ENCODE results near the gene EFNA2.
A peak's percentile ranks its signal among the peaks of the same experiment; 100 is the strongest.

EFNA2 gene

GRCh38 chr19:1272423-1273262 lies 13.0 kb upstream of the EFNA2 start:
- DNase-seq = no peak

- DNase-seq = no peak
Observed at GRCh38 chr19:1273263-1274041, 12.2 kb upstream of the EFNA2 start.

- DNase-seq = no peak
Observed at GRCh38 chr19:1274081-1274851, 11.4 kb upstream of the EFNA2 start.

- no peak for DNase-seq
Observed at GRCh38 chr19:1274852-1275259, 10.8 kb upstream of the EFNA2 start.

- peak; percentile 96 for DNase-seq
Observed at GRCh38 chr19:1275260-1275975, 10.3 kb upstream of the EFNA2 start, which contains the start of gene FAM174C. Gene FAM174C (plus strand): TSS chr19:1275530. CDS start chr19:1275550, 20 bp downstream.

GRCh38 chr19:1275976-1276627 lies 9.6 kb upstream of the EFNA2 start:
- DNase-seq = no peak

- DNase-seq = no peak
Observed at GRCh38 chr19:1276628-1277022, 9.0 kb upstream of the EFNA2 start.

- no peak for DNase-seq
Observed at GRCh38 chr19:1277061-1277460, 8.6 kb upstream of the EFNA2 start.

- DNase-seq = no peak
Observed at GRCh38 chr19:1278074-1278473, 7.6 kb upstream of the EFNA2 start.

- no peak for DNase-seq
Observed at GRCh38 chr19:1278713-1279660, 6.7 kb upstream of the EFNA2 start.

GRCh38 chr19:1279782-1280341 lies 5.8 kb upstream of the EFNA2 start:
- DNase-seq = peak; percentile 78

GRCh38 chr19:1280636-1281568 lies 4.8 kb upstream of the EFNA2 start:
- no peak for DNase-seq

- DNase-seq = no peak
Observed at GRCh38 chr19:1281569-1282287, 3.9 kb upstream of the EFNA2 start.

- no peak for DNase-seq
Observed at GRCh38 chr19:1282588-1283206, 3.0 kb upstream of the EFNA2 start.

GRCh38 chr19:1283207-1283916 lies 2.3 kb upstream of the EFNA2 start:
- DNase-seq = no peak

GRCh38 chr19:1283917-1284292 lies 1.8 kb upstream of the EFNA2 start:
- DNase-seq = no peak

- DNase-seq = no peak
Observed at GRCh38 chr19:1284293-1284978, 1.2 kb upstream of the EFNA2 start.

Data from NCI-H1436 (cell line).